Measurements from ENCODE around the gene PAQR5. TPM values are rescaled to one million over a fixed set of nuclear protein-coding genes. Genes with fewer than 3 reads are reported as not detected.

The PAQR5 gene
- total and polyA plus RNA-seq, 2 donors (not counting 3 experiments of a cell fraction or from before 2014, with no cell fraction given): 0.08 to 0.09 TPM

DNA sequence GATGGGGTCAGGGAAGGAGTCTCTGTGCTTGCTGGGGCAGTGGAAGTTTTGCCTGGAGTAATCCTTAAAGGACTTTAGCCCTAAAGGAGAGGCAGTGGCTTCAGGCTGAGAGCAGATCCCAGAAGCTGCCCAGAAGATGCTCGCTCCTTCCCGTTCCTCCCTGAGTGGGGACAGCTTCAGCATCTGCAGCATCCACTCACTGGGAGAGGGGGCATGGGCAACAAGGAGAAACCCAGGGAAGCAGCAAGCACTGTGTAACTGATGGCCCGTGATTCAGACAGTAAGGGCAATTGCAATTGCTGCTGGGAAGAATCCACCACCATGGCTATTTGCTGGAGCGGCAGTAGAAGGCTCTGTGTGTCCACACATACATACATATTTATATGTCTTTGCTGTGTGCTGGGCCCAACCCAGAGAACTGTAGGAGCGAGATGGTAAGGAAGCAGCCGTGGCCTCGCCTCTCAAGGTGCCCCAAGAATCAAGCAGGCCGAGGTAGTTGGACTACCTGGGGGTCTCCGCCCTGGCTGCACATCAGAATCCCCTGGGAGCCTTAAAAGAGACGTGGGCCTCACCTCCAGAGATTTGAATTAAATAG lies 5.8 kb upstream of the PAQR5 start:
- Histone ChIP-seq H4K20me1 (replicated peaks; ENCODE audit: control insufficient read depth, extremely low read depth, insufficient read depth, low read length) (no peaks in the 10 kb centered on the region), H2AFZ (ENCODE audit: low read depth, low read length) (no peak overlapping the region), H3K36me3 (ENCODE audit: control insufficient read depth in 2 of 2, extremely low read depth in 1 of 2, insufficient read depth in 2 of 2, low read length in 2 of 2) (no peaks in the 10 kb centered on the region), H3K27ac (ENCODE audit: insufficient read depth, low read depth, low read length) (no peak overlapping the region), H3K4me1 (ENCODE audit: control insufficient read depth, extremely low read depth, insufficient read depth, low read length) (no peaks in the 10 kb centered on the region), H3K4me3 (replicated peaks in 1 of 3; ENCODE audit: insufficient read depth in 1 of 3, low read depth in 1 of 3, low read length in 3 of 3) (no peak overlapping the region), H3K79me2 (ENCODE audit: control insufficient read depth, insufficient read depth, low read length) (no peaks in the 10 kb centered on the region), H3K9me1 (replicated peaks; ENCODE audit: control insufficient read depth, extremely low read depth, insufficient read depth, low read length) (no peaks in the 10 kb centered on the region), H3K27me3 (ENCODE audit: control insufficient read depth in 2 of 2, insufficient read depth in 2 of 2, low read length in 2 of 2) (peaks cover 5 to 15% of the 10 kb centered on the region in 2 experiments), H3K9ac (replicated peaks; ENCODE audit: extremely low read depth, insufficient read depth, low read length) (no peak overlapping the region), H3K4me2 (ENCODE audit: insufficient read depth, low read length) (no peak overlapping the region), H3K9me3 (replicated peaks; ENCODE audit: control insufficient read depth, insufficient read depth, low read length) (no peaks in the 10 kb centered on the region)
- intact Hi-C loops (cut with micrococcal nuclease): no loop called here
- dilution Hi-C loops (cut with MboI; ENCODE audit: extremely low pct_ligation_motif_present, low sequenced_read_pairs): no loop called here
- no peak for TF ChIP-seq POLR2AphosphoS5 (IDR thresholded peaks at IDR 0.05; ENCODE audit: insufficient read depth, low read depth, low read length)
- no peak for TF ChIP-seq GATA2 (IDR thresholded peaks at IDR 0.05; ENCODE audit: insufficient read depth, insufficient read length, low read depth, low read length)
- TF ChIP-seq MYC (IDR thresholded peaks at IDR 0.05; ENCODE audit: low read depth, low read length): no peak
- no peak for TF ChIP-seq FOS (IDR thresholded peaks at IDR 0.05; ENCODE audit: borderline replicate concordance, insufficient read depth, low read length)
- TF ChIP-seq JUN (IDR thresholded peaks at IDR 0.05; ENCODE audit: borderline replicate concordance, insufficient read depth, insufficient read length, low read depth): no peak
- FAIRE-seq: no peak
- DNase-seq (ENCODE audit: low read depth, low spot score): no peak
- BruUV-seq (replicated peaks): no TSS peak
- CTCF ChIA-PET: interaction anchor here (0.6 to 1.8 kb wide), 2 partner anchors 150 to 234 kb away, joined by 3 to 5 read pairs; no protein-coding TSS in a partner anchor
- POLR2A ChIA-PET: no interaction called here

GRCh38 chr15:69293741-69294615 lies 4.7 kb upstream of the PAQR5 start:
- Histone ChIP-seq H3K79me2 (ENCODE audit: control insufficient read depth, insufficient read depth, low read length) (no peaks in the 10 kb centered on the region), H3K4me1 (ENCODE audit: control insufficient read depth, extremely low read depth, insufficient read depth, low read length) (no peaks in the 10 kb centered on the region), H3K27me3 (ENCODE audit: control insufficient read depth in 2 of 2, insufficient read depth in 2 of 2, low read length in 2 of 2) (peaks cover 11 to 19% of the 10 kb centered on the region in 2 experiments), H3K9me1 (replicated peaks; ENCODE audit: control insufficient read depth, extremely low read depth, insufficient read depth, low read length) (no peaks in the 10 kb centered on the region), H3K4me3 (replicated peaks in 1 of 3; ENCODE audit: insufficient read depth in 1 of 3, low read depth in 1 of 3, low read length in 3 of 3) (no peak overlapping the region), H3K36me3 (ENCODE audit: control insufficient read depth in 2 of 2, extremely low read depth in 1 of 2, insufficient read depth in 2 of 2, low read length in 2 of 2) (no peaks in the 10 kb centered on the region), H3K9me3 (replicated peaks; ENCODE audit: control insufficient read depth, insufficient read depth, low read length) (no peaks in the 10 kb centered on the region), H4K20me1 (replicated peaks; ENCODE audit: control insufficient read depth, extremely low read depth, insufficient read depth, low read length) (no peaks in the 10 kb centered on the region), H3K9ac (replicated peaks; ENCODE audit: extremely low read depth, insufficient read depth, low read length) (no peak overlapping the region), H3K4me2 (ENCODE audit: insufficient read depth, low read length) (no peak overlapping the region), H2AFZ (ENCODE audit: low read depth, low read length) (no peak overlapping the region), H3K27ac (ENCODE audit: insufficient read depth, low read depth, low read length) (no peak overlapping the region)
- DNase-seq (ENCODE audit: low read depth, low spot score): no peak
- TF ChIP-seq FOS (IDR thresholded peaks at IDR 0.05; ENCODE audit: borderline replicate concordance, insufficient read depth, low read length) (no peak), MAX (IDR thresholded peaks at IDR 0.05; ENCODE audit: insufficient read depth, insufficient read length) (no peak), POLR2A (IDR thresholded peaks at IDR 0.05; ENCODE audit: low read depth, low read length) (no peak), GATA2 (IDR thresholded peaks at IDR 0.05; ENCODE audit: insufficient read depth, insufficient read length, low read depth, low read length) (no peak), POLR2AphosphoS5 (IDR thresholded peaks at IDR 0.05; ENCODE audit: insufficient read depth, low read depth, low read length) (no peak), JUN (IDR thresholded peaks at IDR 0.05; ENCODE audit: borderline replicate concordance, insufficient read depth, insufficient read length, low read depth) (no peak), MYC (IDR thresholded peaks at IDR 0.05; ENCODE audit: low read depth, low read length) (no peak), EZH2 (IDR thresholded peaks at IDR 0.05; ENCODE audit: borderline replicate concordance, low read depth, low read length, severe bottlenecking) (no peak)
- TF ChIP-seq, protein P1, sequence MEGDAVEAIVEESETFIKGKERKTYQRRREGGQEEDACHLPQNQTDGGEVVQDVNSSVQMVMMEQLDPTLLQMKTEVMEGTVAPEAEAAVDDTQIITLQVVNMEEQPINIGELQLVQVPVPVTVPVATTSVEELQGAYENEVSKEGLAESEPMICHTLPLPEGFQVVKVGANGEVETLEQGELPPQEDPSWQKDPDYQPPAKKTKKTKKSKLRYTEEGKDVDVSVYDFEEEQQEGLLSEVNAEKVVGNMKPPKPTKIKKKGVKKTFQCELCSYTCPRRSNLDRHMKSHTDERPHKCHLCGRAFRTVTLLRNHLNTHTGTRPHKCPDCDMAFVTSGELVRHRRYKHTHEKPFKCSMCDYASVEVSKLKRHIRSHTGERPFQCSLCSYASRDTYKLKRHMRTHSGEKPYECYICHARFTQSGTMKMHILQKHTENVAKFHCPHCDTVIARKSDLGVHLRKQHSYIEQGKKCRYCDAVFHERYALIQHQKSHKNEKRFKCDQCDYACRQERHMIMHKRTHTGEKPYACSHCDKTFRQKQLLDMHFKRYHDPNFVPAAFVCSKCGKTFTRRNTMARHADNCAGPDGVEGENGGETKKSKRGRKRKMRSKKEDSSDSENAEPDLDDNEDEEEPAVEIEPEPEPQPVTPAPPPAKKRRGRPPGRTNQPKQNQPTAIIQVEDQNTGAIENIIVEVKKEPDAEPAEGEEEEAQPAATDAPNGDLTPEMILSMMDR (IDR thresholded peaks at IDR 0.05; ENCODE audit: extremely low read depth in 1 of 2, insufficient read depth in 1 of 2, low read depth in 1 of 2, low read length in 2 of 2): no peak
- POLR2A ChIA-PET: no interaction called here
- intact Hi-C loops (cut with micrococcal nuclease): no loop called here
- BruUV-seq (replicated peaks): no TSS peak
- FAIRE-seq: no peak
- dilution Hi-C loops (cut with MboI; ENCODE audit: extremely low pct_ligation_motif_present, low sequenced_read_pairs): no loop called here
- CTCF ChIA-PET: interaction anchor here (0.6 to 1.8 kb wide), 2 partner anchors 235 to 882 kb away, joined by 3 to 5 read pairs; no protein-coding TSS in a partner anchor

All from endothelial cell of umbilical vein (primary cell).